ENCODE data around the gene AIF1. TPM values are rescaled to one million over a fixed set of nuclear protein-coding genes. Genes with fewer than 3 reads are reported as not detected.

The AIF1 gene
- total RNA-seq, 2 experiments from 2014 or later = 240 to 253 TPM

DNA sequence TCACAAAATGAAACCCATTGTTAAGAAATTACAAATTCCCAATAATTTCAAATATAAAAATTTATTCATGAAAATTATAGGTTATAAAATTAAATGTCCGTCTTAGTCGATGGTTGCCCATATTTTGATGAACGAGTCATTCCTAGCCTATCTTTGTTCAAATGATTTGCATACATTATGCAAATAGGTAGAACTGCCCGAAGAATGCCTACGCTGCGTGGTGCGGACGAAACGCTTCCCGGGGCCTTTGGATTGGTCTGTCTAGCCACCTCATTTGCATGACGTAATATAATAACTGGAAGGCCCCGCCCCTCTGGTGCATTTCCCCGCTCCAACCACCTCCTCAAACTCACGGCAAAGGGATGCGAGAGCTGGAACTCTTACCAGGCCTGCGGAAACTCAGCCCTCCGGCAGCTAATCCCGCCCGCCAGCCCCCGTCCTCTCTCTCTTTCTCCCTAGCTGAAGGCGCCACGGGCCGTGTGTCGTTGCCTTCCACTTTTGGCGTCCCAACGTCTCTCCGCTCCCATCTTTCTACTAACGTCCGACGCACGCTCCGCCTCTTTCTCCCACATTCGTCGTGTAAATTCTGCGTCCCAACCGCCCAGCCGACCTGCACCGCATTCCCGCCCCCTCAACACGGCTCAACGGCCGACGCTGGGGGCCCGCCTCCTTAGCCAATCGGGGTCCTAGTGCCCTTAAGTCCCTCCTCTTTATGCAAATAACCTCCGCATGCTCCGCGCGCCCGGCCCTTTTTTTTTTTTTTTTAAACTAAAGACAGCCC, 5.0 kb downstream of the AIF1 start:
- H3K4me1 Mint-ChIP-seq (ENCODE audit: low read depth) = peaks cover 59% of the 10 kb centered on the region
- intact Hi-C loops (cut with micrococcal nuclease) = loop anchor here (2.0 kb wide), 1 partner anchor 45 kb away; the partner anchor contains the start of gene GPANK1

DNA sequence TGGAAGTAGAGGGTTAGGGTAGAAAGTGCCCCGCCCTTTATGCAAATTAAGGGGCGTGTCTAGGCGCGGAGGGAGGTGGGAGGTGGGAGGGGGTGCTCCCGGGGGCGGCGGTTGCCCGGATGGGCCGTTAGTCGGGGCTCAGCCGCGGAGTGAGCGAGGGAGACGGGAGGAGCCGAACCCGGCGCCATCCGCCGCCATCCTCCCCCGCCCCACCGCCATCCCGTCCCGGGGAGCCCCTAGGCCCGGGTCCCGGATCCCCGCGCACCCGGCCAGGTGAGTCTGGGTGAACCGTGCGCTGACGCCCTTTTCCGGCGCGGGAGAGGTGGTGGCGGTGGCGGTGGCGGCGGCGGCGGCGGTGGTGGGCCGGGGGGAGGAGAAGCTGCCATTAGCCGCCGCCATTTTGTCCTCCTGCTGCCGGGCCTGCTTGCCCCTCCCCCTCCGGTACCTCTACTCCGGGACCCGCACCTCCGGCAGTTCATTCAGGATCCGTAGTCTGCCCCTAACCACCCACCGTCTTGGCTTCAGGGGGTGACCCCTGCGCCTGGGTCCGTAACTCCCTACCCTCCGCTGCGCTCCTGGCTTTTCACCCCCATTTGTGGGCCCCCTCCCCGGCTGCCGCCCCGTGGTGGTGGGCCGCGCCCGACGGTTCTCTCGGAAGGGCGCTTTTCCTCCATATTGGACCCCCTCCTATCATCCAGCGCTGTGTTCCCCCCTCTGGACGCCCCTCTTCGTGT, 5.7 kb downstream of the AIF1 start, which contains the start of gene PRRC2A:
Gene PRRC2A, plus strand, starts transcription at position 130 of the 734 bp plus-strand sequence. CDS start 2,075 bp downstream, outside the sequence.
- peaks cover 54% of the 10 kb centered on the region for H3K4me1 Mint-ChIP-seq (ENCODE audit: low read depth)
- CTCF ChIA-PET = interaction anchor here (0.7 to 1.5 kb wide), 6 partner anchors 24 to 74 kb away, joined by 3 to 5 read pairs (median 3); partner anchors contain the start of genes ATP6V1G2 and BAG6

More for the DNA sequence above, 5.0 kb downstream of the AIF1 start:
- peak; percentile 84 for ATAC-seq
- Mint-ChIP-seq H3K4me3 (peak overlapping the region; percentile 95), H3K9me3 (no peaks in the 10 kb centered on the region), H3K27me3 (no peaks in the 10 kb centered on the region), H3K27ac (peak overlapping the region; percentile 97), H3K36me3 (ENCODE audit: low read depth) (peaks cover 67% of the 10 kb centered on the region)
- DNase-seq = peak; percentile 99
- CTCF ChIA-PET = interaction anchor here (0.7 to 0.9 kb wide), 3 partner anchors 24 to 68 kb away, joined by 3 read pairs; no protein-coding TSS in a partner anchor
- TF ChIP-seq, protein P1, sequence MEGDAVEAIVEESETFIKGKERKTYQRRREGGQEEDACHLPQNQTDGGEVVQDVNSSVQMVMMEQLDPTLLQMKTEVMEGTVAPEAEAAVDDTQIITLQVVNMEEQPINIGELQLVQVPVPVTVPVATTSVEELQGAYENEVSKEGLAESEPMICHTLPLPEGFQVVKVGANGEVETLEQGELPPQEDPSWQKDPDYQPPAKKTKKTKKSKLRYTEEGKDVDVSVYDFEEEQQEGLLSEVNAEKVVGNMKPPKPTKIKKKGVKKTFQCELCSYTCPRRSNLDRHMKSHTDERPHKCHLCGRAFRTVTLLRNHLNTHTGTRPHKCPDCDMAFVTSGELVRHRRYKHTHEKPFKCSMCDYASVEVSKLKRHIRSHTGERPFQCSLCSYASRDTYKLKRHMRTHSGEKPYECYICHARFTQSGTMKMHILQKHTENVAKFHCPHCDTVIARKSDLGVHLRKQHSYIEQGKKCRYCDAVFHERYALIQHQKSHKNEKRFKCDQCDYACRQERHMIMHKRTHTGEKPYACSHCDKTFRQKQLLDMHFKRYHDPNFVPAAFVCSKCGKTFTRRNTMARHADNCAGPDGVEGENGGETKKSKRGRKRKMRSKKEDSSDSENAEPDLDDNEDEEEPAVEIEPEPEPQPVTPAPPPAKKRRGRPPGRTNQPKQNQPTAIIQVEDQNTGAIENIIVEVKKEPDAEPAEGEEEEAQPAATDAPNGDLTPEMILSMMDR (IDR thresholded peaks at IDR 0.05) = no peak
- POLR2A ChIA-PET = interaction anchor here (0.7 to 5.1 kb wide), 13 partner anchors 27 to 221 kb away, joined by 3 to 44 read pairs (median 4); partner anchors contain the start of genes BAG6, DDX39B, LTB and TNF

DNA sequence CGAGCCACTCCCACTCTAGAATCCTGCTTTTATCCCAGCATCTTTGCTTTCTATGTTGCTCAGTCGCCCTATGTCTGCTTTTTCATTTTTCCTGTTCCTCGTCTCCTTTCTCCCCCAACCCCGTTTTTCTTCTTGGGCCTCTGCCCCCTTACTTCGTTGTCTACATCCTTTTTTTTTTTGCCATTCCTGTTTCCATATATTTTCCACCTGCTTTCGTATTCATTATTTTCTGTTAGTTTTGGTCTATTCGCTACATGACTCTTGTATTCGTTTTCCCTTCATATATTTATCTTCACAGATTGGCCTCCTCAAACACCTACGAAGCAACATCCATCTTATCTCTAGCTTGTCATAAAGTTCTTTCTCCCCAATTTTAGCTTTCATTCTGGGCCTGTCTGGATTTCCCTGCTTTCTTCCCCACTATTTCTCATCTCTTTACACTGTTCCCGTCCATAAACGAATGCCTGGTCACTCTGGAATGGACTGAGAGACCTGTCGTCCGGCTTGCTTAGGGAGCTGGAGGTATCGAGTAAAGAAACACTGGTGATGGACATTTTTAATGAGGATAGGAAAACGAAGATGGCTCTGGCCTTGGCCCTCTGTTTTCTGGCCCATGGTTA, 6.4 kb downstream of the AIF1 start:
- Mint-ChIP-seq H3K36me3 (ENCODE audit: low read depth) (peaks cover 77% of the 10 kb centered on the region), H3K9me3 (no peaks in the 10 kb centered on the region), H3K27me3 (no peaks in the 10 kb centered on the region), H3K4me3 (peak overlapping the region; percentile 95), H3K4me1 (ENCODE audit: low read depth) (peaks cover 49% of the 10 kb centered on the region), H3K27ac (peak overlapping the region; percentile 95)
- intact Hi-C loops (cut with micrococcal nuclease) = loop anchor here (2.0 kb wide), 1 partner anchor 43 kb away; the partner anchor contains the start of gene GPANK1
- no peak for ATAC-seq
- TF ChIP-seq, protein P1 (IDR thresholded peaks at IDR 0.05) = no peak
- CTCF ChIA-PET = interaction anchor here (0.7 to 2.1 kb wide), 9 partner anchors 13 to 80 kb away, joined by 3 to 6 read pairs (median 4); partner anchors contain the start of genes ATP6V1G2, BAG6, DDX39B and NFKBIL1
- POLR2A ChIA-PET = interaction anchor here (1.0 to 11.4 kb wide), 15 partner anchors 9 to 238 kb away, joined by 3 to 235 read pairs (median 5); partner anchors contain the start of genes APOM, BAG6, CSNK2B and DDX39B
- no peak for DNase-seq

More for the DNA sequence above, 5.7 kb downstream of the AIF1 start, which contains the start of gene PRRC2A:
- Mint-ChIP-seq H3K36me3 (ENCODE audit: low read depth) (peaks cover 75% of the 10 kb centered on the region), H3K4me3 (peak within 1 kb of the TSS; percentile 95), H3K27me3 (no peaks in the 10 kb centered on the region), H3K9me3 (no peaks in the 10 kb centered on the region), H3K27ac (peak within 1 kb of the TSS; percentile 97)
- DNase-seq = peak; percentile 85
- TF ChIP-seq, protein P1 (IDR thresholded peaks at IDR 0.05) = no peak
- POLR2A ChIA-PET = interaction anchor here (0.7 to 11.4 kb wide), 12 partner anchors 19 to 221 kb away, joined by 3 to 235 read pairs (median 5); partner anchors contain the start of genes BAG6, CSNK2B, DDX39B and GPANK1
- intact Hi-C loops (cut with micrococcal nuclease) = loop anchor here (2.0 kb wide), 1 partner anchor 44 kb away; the partner anchor contains the start of gene GPANK1
- ATAC-seq = peak; percentile 25

DNA sequence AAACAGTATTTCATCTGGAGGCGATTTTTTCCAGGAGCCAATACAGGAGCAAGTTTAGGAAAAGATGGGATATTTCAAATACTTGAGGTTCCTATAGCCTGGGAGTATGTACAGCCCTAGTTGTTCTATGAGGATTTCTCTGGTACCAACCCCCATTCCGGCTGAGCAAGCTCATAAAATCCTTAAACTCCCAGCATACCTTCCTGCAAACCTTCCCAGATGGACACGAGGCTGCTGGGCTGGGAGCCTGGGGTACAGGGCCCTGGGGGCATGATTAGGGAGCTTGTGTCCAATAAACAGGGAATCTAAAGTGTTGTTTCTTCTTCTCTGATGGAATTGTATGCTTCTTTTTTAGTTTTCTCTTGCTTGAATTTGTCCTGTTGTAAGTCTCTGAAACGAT, 7.0 kb downstream of the AIF1 start:
- intact Hi-C loops (cut with micrococcal nuclease) = loop anchor here (2.0 kb wide), 1 partner anchor 43 kb away; the partner anchor contains the start of gene GPANK1
- Mint-ChIP-seq H3K9me3 (no peaks in the 10 kb centered on the region), H3K27ac (peak overlapping the region; percentile 95), H3K4me1 (ENCODE audit: low read depth) (peaks cover 43% of the 10 kb centered on the region), H3K4me3 (peak overlapping the region; percentile 95), H3K27me3 (no peaks in the 10 kb centered on the region), H3K36me3 (ENCODE audit: low read depth) (peaks cover 76% of the 10 kb centered on the region)
- ATAC-seq (no peak), DNase-seq (no peak)
- TF ChIP-seq, protein P1 (IDR thresholded peaks at IDR 0.05) = no peak
- ChIA-PET POLR2A (interaction anchor here (0.8 to 11.4 kb wide), 16 partner anchors 8 to 237 kb away, joined by 3 to 235 read pairs (median 6); partner anchors contain the start of genes APOM, BAG6, C6orf47 and CSNK2B), CTCF (interaction anchor here (1.2 to 2.1 kb wide), 9 partner anchors 12 to 128 kb away, joined by 3 to 6 read pairs (median 4); partner anchors contain the start of genes BAG6, DDX39B and NFKBIL1)
